Caco-2 (cell line): ENCODE data around the gene MRC2. TPM values are rescaled to one million over a fixed set of nuclear protein-coding genes. Genes with fewer than 3 reads are reported as not detected.

Source experiments
- BruUV-seq: library from RNA; stranded (reverse); fragments of 400-500 nt; replicated peaks from 2 replicates; lab custom pipeline; 2021; lab: Mats Ljungman, UMichigan
- CTCF ChIA-PET: fragments of 300-600 bp; sonication (Branson Sonifier 250); formaldehyde crosslinking; loops from one replicate; lab custom pipeline; 2022; ENCODE audit warnings: antibody characterized with exemption; lab: Charles Lee
- POLR2A ChIA-PET: fragments of 300-600 bp; sonication (Branson Sonifier 250); formaldehyde crosslinking; loops from one replicate; lab custom pipeline; 2022; ENCODE audit warnings: antibody characterized with exemption; lab: Charles Lee
- DNase-seq, 2 experiments: peaks; one replicate each; pipeline versions ENCODE4 v3.0.0 to v3.0.0-alpha.2; 2020 to 2022
- H3K27me3 ChIP-seq: replicated peaks from 2 replicates; pipeline ENCODE4 v1.6.0; 2011; ENCODE audit warnings: low read length; ENCODE audit not compliant: control insufficient read depth, insufficient read depth
- H3K36me3 ChIP-seq: 2 replicates; pipeline ENCODE4 v1.5.1; 2011; ENCODE audit warnings: low read length; ENCODE audit not compliant: control insufficient read depth, insufficient read depth
- H3K4me1 ChIP-seq: fragments of 250-450 bp; sonication (Bioruptor Pico); 2 replicates; pipeline ENCODE4 v1.5.1; 2020; ENCODE audit warnings: mild to moderate bottlenecking
- H3K4me3 ChIP-seq: 2 replicates; pipeline ENCODE4 v1.5.1; 2011; ENCODE audit warnings: low read depth, mild to moderate bottlenecking, control low read depth, low read length
- H3K9me3 ChIP-seq: fragments of 250-450 bp; sonication (Bioruptor Pico); 2 replicates; pipeline ENCODE4 v1.5.1; 2020; ENCODE audit warnings: mild to moderate bottlenecking, moderate library complexity
- H3K27ac Mint-ChIP-seq: one replicate; pipeline ENCODE4 v1.8.0; 2022; ENCODE audit warnings: mixed read lengths; ENCODE audit not compliant: unreplicated experiment
- H3K27me3 Mint-ChIP-seq: one replicate; pipeline ENCODE4 v1.8.0; 2022; ENCODE audit warnings: mixed read lengths; ENCODE audit not compliant: insufficient read depth, unreplicated experiment
- H3K36me3 Mint-ChIP-seq: one replicate; pipeline ENCODE4 v1.8.0; 2022; ENCODE audit warnings: mild to moderate bottlenecking, mixed read lengths; ENCODE audit not compliant: insufficient read depth, unreplicated experiment
- H3K4me1 Mint-ChIP-seq: one replicate; pipeline ENCODE4 v1.8.0; 2022; ENCODE audit warnings: low read depth, mixed read lengths; ENCODE audit not compliant: unreplicated experiment
- H3K4me3 Mint-ChIP-seq: one replicate; pipeline ENCODE4 v1.8.0; 2022; ENCODE audit warnings: mild to moderate bottlenecking, moderate library complexity, mixed read lengths; ENCODE audit not compliant: unreplicated experiment
- H3K9me3 Mint-ChIP-seq: one replicate; pipeline ENCODE4 v1.8.0; 2022; ENCODE audit warnings: mixed read lengths; ENCODE audit not compliant: unreplicated experiment
- CTCF ChIP-seq, 2 experiments: fragments of 200-600 bp in 1 of 2; IDR thresholded peaks; 1 replicate in 1 of 2; 2 replicates in 1 of 2; pipeline versions ENCODE4 v1.5.1 to v1.8.0; 2011 to 2022; ENCODE audit warnings: antibody characterized with exemption in 1 of 2, control low read depth in 1 of 2, inconsistent platforms in 1 of 2, low read depth in 1 of 2, low read length in 1 of 2, mild to moderate bottlenecking in 1 of 2, moderate library complexity in 1 of 2; ENCODE audit not compliant: insufficient read depth in 1 of 2, severe bottlenecking in 1 of 2, unreplicated experiment in 1 of 2
- intact Hi-C: fragments of 100-400 bp; cut with micrococcal nuclease; formaldehyde crosslinking; loops from one replicate; pipeline ENCODE4 v1.10.0; 2022; ENCODE audit not compliant: unreplicated experiment
- total RNA-seq: library from RNA; stranded (reverse); gene quantifications from 2 replicates; pipeline ENCODE4 v1.2.3, GENCODE V29; 2022

Gene MRC2
- total RNA-seq, 1 experiment from 2014 or later, result 7.0 TPM

DNA sequence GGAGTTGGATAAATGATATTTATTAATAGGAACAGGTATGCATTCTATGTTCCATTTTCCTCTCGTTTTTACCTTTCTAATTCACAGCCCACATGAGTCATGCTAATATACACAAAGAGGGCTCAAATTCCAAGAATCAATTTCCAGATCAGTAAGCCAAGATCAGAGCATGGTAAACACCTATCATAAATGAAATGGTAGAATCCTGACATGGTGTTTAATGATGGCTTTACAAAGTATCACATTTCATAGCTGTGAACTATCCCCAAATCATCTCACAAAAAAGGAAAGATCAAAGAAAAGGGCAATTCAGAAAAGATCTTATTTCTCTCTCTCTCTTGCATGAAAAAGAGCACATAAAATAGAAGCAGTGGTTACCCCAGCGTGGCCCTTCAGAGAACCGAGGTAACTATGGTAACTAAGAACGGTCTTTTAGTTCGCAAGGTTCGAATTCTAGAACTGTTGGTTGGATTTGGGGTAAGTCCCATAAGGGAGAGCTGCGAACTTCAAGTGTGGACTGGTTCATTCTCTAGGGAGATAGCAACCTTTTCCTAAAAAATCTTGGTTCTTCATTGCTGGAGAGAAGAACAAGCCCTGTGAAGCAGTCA, 107.7 kb downstream of the MRC2 start:
- no peak for TF ChIP-seq CTCF (IDR thresholded peaks at IDR 0.05; ENCODE audit: insufficient read depth in 1 of 2, low read depth in 1 of 2, low read length in 1 of 2, severe bottlenecking in 1 of 2, unreplicated experiment in 1 of 2)
- no peaks in the 10 kb centered on the region for H3K4me1 Mint-ChIP-seq
- DNase-seq, result no peak
- intact Hi-C loops, result no loop called here
- no peaks in the 10 kb centered on the region for H3K36me3 Mint-ChIP-seq
- Histone ChIP-seq H3K4me3 (no peak overlapping the region), H3K9me3 (no peaks in the 10 kb centered on the region), H3K36me3 (no peaks in the 10 kb centered on the region), H3K27me3 (no peaks in the 10 kb centered on the region; the same call in 1 of the 2 replicates), H3K4me1 (no peaks in the 10 kb centered on the region)
- CTCF ChIA-PET, result no interaction called here
- H3K4me3 Mint-ChIP-seq, result no peak overlapping the region
- no peaks in the 10 kb centered on the region for H3K9me3 Mint-ChIP-seq
- POLR2A ChIA-PET, result interaction anchor here (0.6 kb wide), 1 partner anchor 96 kb away, joined by 5 read pairs; no protein-coding TSS in a partner anchor
- H3K27ac Mint-ChIP-seq, result no peak overlapping the region
- H3K27me3 Mint-ChIP-seq, result peaks cover 18% of the 10 kb centered on the region
- BruUV-seq, result no TSS peak

DNA sequence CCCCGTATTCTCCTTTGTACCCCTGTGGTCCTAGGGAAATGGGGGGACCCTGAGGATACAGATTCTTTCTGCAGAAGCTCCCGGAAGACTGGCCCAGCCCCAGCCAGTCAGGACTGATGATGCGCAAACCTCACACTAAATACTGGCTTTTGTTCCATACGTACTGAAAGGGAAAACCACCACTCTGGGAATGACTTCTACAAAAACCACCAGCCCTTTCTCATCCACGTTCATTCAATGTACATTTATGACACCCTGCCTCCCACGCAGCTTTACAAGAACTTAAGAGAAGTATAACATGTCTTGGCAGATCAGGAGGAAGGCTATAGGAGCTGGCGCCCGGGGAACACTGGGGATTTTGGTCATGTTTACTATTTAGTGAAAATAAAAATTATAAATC, 110.0 kb downstream of the MRC2 start:
- H3K27ac Mint-ChIP-seq, result no peak overlapping the region
- Histone ChIP-seq H3K27me3 (no peaks in the 10 kb centered on the region; the same call in 1 of the 2 replicates), H3K4me1 (no peaks in the 10 kb centered on the region), H3K9me3 (no peaks in the 10 kb centered on the region), H3K36me3 (no peaks in the 10 kb centered on the region), H3K4me3 (no peak overlapping the region)
- CTCF ChIA-PET, result no interaction called here
- H3K4me1 Mint-ChIP-seq, result no peaks in the 10 kb centered on the region
- TF ChIP-seq CTCF (IDR thresholded peaks at IDR 0.05; ENCODE audit: insufficient read depth in 1 of 2, low read depth in 1 of 2, low read length in 1 of 2, severe bottlenecking in 1 of 2, unreplicated experiment in 1 of 2), result no peak
- no peak for DNase-seq
- no TSS peak for BruUV-seq
- POLR2A ChIA-PET, result no interaction called here
- H3K27me3 Mint-ChIP-seq, result peaks cover 18% of the 10 kb centered on the region
- H3K36me3 Mint-ChIP-seq, result no peaks in the 10 kb centered on the region
- H3K9me3 Mint-ChIP-seq, result no peaks in the 10 kb centered on the region
- intact Hi-C loops, result no loop called here
- H3K4me3 Mint-ChIP-seq, result no peak overlapping the region

DNA sequence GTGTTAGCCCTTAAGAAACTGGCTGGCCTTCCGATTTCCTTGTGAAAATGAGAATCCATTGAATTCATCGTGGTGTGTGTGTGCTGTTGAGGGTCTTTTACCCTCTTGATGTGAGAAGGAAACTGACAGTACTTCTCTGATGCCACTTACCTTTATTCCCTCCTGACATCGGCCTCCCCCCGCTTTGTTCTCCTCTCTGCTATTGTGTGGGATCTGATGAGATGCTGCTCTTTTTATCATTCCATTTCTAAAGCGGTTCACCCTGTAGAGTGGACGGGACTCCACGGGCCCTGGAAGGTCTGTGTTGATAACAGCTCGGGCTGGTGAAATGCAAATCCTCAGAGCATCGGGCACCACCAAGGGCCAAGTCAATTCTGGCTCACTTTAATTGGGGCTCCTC, 110.8 kb downstream of the MRC2 start:
- H3K4me3 ChIP-seq, result no peak overlapping the region
- no peaks in the 10 kb centered on the region for H3K36me3 ChIP-seq
- Mint-ChIP-seq H3K9me3 (no peaks in the 10 kb centered on the region), H3K4me1 (no peaks in the 10 kb centered on the region), H3K4me3 (no peak overlapping the region), H3K27me3 (peaks cover 15% of the 10 kb centered on the region), H3K36me3 (no peaks in the 10 kb centered on the region), H3K27ac (no peak overlapping the region)
- H3K9me3 ChIP-seq, result no peaks in the 10 kb centered on the region
- TF ChIP-seq CTCF (IDR thresholded peaks at IDR 0.05; ENCODE audit: insufficient read depth in 1 of 2, low read depth in 1 of 2, low read length in 1 of 2, severe bottlenecking in 1 of 2, unreplicated experiment in 1 of 2), result no peak
- CTCF ChIA-PET, result no interaction called here
- intact Hi-C loops, result no loop called here
- POLR2A ChIA-PET, result no interaction called here
- H3K4me1 ChIP-seq, result no peaks in the 10 kb centered on the region
- DNase-seq, result no peak
- BruUV-seq, result no TSS peak
- H3K27me3 ChIP-seq, result no peaks in the 10 kb centered on the region; the same call in none of the 2 replicates
